OCI-LY1 (cell line): ENCODE measurements around the gene MORN5.

Source experiments
- EZH2 ChIP-seq: fragments of 200-600 bp; sonication (generic), shearing (Covaris generic); IDR thresholded peaks from 2 replicates; pipeline ENCODE4 v1.8.0; 2017; ENCODE audit warnings: borderline replicate concordance, mixed run types, mild to moderate bottlenecking, antibody characterized with exemption, low read length, moderate library complexity, mixed read lengths
- TF ChIP-seq, protein P1 (sequence below): fragments of 200-600 bp; sonication (generic), shearing (Covaris generic); IDR thresholded peaks from 2 replicates; pipeline ENCODE4 v1.5.1; 2017; ENCODE audit warnings: mild to moderate bottlenecking, antibody characterized with exemption, low read length, moderate library complexity, mixed read lengths

DNA sequence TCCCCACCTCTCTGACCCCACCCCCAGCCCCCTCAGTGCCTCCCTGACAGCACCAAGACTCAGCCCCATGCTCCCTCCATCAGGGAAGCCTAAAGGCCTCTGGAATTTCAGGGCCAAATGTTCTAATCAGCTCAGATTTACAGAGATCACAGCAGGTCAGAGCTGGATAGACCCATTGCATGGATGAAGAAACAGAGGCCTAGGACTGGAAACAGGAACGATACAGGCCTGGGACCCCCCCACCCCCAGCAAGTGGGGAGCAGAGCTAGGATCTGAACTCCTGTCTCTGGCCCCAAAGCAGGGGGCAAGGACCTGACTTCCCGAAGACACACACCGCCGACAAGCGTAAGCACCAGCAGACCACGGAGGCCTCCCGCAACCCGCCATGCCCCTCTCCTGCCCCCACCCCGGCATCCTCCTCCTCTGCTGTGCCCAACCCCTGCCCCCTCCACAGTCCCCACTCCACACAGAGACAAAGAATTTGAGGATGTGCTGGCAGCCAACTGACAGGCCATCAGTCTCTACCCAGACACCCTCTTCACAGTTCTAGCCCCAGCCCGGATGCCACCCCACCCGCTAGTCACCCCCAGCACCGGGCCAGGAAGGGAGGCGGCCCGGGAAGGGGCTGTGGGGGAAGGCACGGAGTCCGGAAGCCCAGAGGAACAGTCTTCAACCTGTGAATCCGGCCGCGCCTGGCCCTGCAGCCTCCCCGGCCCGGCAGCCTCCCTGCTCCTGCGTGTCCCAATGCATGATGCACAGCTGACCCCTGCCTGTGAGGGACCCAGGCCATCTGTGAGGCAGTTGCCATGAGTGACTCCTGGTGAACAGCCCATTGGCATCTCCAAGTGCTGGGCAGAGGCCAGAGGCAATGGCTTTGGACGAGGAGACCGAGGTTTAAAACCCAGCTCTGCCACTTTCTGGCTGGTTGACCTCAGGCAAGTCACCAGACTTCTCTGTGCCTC, 31.4 kb upstream of the MORN5 start:
- TF ChIP-seq, protein P1, sequence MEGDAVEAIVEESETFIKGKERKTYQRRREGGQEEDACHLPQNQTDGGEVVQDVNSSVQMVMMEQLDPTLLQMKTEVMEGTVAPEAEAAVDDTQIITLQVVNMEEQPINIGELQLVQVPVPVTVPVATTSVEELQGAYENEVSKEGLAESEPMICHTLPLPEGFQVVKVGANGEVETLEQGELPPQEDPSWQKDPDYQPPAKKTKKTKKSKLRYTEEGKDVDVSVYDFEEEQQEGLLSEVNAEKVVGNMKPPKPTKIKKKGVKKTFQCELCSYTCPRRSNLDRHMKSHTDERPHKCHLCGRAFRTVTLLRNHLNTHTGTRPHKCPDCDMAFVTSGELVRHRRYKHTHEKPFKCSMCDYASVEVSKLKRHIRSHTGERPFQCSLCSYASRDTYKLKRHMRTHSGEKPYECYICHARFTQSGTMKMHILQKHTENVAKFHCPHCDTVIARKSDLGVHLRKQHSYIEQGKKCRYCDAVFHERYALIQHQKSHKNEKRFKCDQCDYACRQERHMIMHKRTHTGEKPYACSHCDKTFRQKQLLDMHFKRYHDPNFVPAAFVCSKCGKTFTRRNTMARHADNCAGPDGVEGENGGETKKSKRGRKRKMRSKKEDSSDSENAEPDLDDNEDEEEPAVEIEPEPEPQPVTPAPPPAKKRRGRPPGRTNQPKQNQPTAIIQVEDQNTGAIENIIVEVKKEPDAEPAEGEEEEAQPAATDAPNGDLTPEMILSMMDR: no peak
- no peak for TF ChIP-seq EZH2
